HL-60 (cell line): Measurements from ENCODE around the gene FGF18.

Source experiments
- DNase-seq, 2 experiments: peaks; one replicate each; pipeline ENCODE4 v3.0.0-alpha.2; 2010 to 2020; ENCODE audit warnings: low read depth in 1 of 2, low spot score in 1 of 2
- H3K27ac ChIP-seq: fragments of 250-450 bp; sonication (Bioruptor Pico); replicated peaks from 2 replicates; pipeline ENCODE4 v1.5.1; 2020; ENCODE audit warnings: mild to moderate bottlenecking, moderate library complexity
- H3K27me3 ChIP-seq: fragments of 250-450 bp; sonication (Bioruptor Pico); 2 replicates; pipeline ENCODE4 v1.5.1; 2021; ENCODE audit warnings: mild to moderate bottlenecking, moderate library complexity; ENCODE audit not compliant: insufficient read depth, poor library complexity, severe bottlenecking
- H3K4me3 ChIP-seq: replicated peaks from 2 replicates; pipeline ENCODE4 v1.5.1; 2011; ENCODE audit warnings: mild to moderate bottlenecking, control low read depth, low read length; ENCODE audit not compliant: insufficient read depth
- CTCF ChIP-seq: IDR thresholded peaks from one replicate; pipeline ENCODE4 v1.5.1; 2011; ENCODE audit warnings: low read length, control low read depth, inconsistent platforms; ENCODE audit not compliant: insufficient read depth
- GABPA ChIP-seq: IDR thresholded peaks from 2 replicates; pipeline ENCODE4 v1.6.1; 2012; ENCODE audit warnings: low read depth
- POLR2AphosphoS5 ChIP-seq: IDR thresholded peaks from 2 replicates; pipeline ENCODE4 v1.6.1; 2012; ENCODE audit warnings: low read depth
- REST ChIP-seq: IDR thresholded peaks from 2 replicates; pipeline ENCODE4 v1.6.1; 2012; ENCODE audit warnings: low read depth; ENCODE audit not compliant: insufficient replicate concordance
- SPI1 ChIP-seq: IDR thresholded peaks from 2 replicates; pipeline ENCODE4 v1.6.1; 2012; ENCODE audit warnings: low read depth, mild to moderate bottlenecking, borderline replicate concordance

FGF18 gene

DNA sequence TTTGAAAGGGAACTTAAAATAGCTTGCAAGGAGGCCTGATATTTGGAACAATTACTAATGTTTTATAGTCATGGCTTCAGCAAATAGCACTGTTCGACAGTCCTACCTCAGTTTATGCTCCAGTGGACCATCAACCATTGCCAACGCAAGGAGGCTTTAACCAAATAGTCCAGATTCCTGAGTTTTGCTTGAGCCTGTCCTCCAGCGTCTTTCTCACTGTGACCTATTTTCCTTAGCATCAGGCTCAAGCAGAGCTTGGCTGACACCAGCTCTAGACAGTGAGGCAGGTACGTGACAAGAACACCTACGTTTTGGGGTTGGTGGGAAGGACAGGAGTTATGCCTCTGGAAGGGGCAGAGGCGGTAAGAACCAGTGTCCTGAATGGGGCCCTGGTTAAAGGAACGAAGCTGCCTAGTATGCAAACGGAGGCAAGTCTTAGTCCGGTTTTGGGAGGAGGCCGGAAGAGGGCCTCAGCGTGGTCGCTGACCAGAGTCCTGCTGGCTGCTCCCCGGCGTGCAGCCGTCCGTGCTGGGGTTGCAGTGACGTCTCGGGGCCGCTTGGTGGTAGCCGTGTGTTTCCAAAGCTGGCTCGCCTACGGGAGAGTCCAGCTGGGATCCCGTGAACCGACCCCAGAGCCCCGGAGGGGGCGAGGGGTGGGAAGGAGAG, 998 bp upstream of the FGF18 start:
- H3K27me3 ChIP-seq, result peaks cover 18% of the 10 kb centered on the region
- H3K4me3 ChIP-seq, result no peak overlapping the region
- peak; percentile 90 for TF ChIP-seq REST
- no peak for TF ChIP-seq POLR2AphosphoS5
- peak; percentile 76 for TF ChIP-seq CTCF
- H3K27ac ChIP-seq, result no peak overlapping the region
- DNase-seq, result peak in 1 of 2 experiments; percentile 61

- H3K27me3 ChIP-seq, result peaks cover 18% of the 10 kb centered on the region
- H3K27ac ChIP-seq, result no peak overlapping the region
- no peak for DNase-seq
- no peak for TF ChIP-seq REST
- no peak for TF ChIP-seq CTCF
- no peak for TF ChIP-seq POLR2AphosphoS5
- no peak for TF ChIP-seq SPI1
- TF ChIP-seq GABPA, result no peak
- H3K4me3 ChIP-seq, result peak overlapping the region; percentile 12
These were observed 412 bp downstream of the FGF18 start for GRCh38 chr5:171419688-171420430.

DNA sequence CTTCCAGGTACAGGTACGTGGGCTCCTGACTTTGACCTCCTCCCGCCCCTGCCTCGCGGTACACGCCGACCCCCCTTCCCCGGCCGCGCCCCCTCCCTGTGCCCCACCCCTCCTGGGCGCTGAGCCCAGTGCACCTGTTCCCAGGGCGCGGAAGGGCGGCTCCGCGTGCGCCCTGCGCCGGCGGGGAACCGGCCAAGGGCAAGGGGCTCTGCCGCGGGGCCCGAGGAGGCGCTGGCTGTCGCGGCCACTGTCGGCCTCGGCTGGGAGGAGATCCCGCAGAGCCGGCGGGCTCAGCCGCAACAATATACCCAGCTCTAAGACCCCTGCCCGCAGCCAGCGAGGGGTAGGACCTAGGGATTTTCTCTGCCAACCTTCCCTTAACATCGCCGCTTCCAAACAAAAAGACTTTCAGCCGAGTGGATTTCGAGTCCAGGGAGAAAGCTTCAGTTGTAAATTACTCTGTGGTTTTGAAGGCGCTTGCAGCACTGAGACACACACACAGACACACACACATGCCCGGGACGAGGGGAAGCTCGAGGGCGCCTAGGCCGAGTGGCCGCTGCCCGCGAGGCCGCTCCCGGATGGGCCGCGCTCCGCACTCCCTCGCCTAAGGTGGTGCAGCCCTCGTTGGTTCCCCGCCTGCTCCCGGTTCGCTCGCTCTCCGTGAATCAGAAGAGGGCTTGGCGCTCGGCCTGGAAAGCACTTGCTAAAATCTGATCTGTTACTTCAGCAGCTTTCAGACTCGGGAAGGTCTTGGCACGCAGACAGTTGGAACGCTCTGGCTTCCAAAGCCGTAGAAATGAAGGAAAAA, 1.2 kb downstream of the FGF18 start:
- H3K4me3 ChIP-seq, result no peak overlapping the region
- peaks cover 18% of the 10 kb centered on the region for H3K27me3 ChIP-seq
- no peak for DNase-seq
- TF ChIP-seq POLR2AphosphoS5 (no peak), REST (no peak), SPI1 (no peak), CTCF (no peak), GABPA (no peak)
- no peak overlapping the region for H3K27ac ChIP-seq
